Hippocampal formation (tissue), 2 donors: Measurements from ENCODE around the gene FAHD1.
"Not testable (repeated sequence)": the region's sequence is repeated elsewhere in the genome, so short reads cannot be mapped to it uniquely, and the experiment has no call there.

Experiments used
- DNase-seq, 2 donors: peaks; one replicate each; lab custom pipeline; 2025; lab: John Stamatoyannopoulos, UW

Gene FAHD1

DNA sequence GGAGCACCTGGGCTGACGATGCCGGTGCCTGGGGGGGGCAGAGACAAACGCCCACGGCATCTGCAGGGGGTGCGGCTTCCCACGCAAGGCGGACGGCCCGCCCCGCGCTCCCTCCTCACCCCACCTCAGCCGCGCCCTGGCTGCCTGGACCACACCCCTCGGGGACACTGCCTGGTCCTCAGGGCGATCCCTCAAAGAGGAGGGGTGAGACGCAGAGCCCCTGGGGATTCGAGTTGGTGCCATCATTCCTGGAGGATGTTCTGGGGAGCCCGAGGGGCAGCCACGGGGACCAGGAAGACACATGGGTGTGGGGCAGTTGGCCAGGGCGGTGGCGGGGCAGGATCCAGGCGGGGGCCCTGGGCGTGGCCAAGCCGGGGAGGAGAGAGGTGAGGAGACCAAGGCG, 37.4 kb upstream of the FAHD1 start:
- DNase-seq: no peak

DNA sequence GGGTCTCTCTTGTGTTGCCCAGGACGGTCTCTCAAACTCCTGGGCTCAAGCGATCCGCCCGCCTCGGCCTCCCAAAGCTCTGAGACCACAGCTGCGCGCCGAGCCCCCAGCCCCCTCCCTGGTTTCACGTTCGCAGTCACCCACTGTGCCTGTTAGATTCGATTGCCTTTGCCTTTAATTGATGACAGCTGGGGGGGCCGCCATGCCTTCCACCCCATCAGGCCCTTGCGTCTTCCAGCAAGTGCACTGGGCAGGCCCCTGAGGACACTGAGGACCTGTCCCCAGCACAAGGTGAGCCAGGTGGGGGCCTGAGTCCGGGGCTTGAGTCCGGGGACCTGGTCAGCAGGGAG, 36.8 kb upstream of the FAHD1 start:
- no peak for DNase-seq

DNA sequence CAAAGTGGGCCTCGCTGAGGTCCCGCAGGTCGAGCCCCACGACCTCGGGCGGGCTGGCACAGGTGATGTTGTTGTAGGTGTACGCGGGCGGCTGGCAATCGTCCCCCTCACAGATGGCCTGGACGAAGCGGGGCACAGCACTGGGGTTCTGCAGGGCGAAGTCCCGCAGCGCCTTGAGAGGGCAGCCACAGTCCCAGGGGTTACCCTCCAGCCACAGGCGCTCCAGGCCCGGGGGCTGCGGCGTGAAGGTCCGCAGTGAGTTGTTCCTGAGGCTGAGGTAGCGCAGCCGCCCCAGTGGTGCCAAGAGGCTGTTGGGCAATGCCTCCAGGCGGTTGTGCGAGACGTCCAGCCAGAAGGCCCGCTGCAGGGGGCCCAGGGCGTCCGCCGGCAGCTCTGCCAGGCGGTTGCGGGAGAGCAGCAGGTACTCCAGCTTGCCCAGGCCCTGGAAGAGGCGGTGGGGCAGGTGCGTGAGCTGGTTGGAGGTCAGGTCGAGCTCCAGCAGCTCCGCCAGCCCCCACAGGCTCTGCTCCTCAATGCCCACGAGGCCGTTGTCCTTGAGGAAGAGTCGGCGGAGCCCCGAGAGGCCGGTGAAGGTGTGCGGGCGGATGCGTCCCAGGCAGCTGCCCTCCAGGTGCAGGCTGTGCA, 36.3 kb upstream of the FAHD1 start:
- DNase-seq: no peak

DNA sequence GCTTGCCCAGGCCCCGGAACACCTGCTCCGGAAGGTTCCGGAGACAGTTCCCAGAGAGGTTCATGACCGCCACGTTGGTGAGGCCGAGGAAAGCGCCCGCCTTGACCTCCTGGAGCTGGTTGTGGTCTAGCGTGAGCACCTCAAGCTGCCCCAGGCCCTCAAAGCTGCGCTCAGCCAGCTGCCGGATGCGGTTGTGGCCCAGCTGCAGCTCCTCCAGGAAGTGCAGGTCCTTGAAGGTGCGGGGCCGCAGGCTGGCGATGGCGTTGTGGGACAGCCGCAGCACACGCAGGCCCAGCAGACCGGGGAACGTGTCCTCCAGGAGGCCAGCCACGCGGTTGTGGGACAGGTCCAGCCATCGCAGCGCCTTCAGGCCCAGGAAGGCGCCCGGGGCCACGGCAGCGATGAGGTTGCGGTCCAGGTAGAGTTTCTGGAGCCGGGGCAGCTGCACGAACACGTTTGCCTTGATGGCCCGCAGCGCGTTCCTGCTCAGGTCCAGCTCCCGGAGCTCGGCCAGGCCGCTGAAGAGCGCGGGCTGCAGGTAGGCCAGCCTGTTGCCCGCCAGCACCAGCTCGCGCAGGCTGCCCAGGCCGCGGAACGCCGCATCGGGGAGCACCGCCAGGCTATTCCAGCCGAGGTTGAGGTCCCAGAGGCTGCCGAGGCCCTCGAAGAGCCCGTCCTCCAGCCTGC, 35.6 kb upstream of the FAHD1 start:
- DNase-seq: no peak

DNA sequence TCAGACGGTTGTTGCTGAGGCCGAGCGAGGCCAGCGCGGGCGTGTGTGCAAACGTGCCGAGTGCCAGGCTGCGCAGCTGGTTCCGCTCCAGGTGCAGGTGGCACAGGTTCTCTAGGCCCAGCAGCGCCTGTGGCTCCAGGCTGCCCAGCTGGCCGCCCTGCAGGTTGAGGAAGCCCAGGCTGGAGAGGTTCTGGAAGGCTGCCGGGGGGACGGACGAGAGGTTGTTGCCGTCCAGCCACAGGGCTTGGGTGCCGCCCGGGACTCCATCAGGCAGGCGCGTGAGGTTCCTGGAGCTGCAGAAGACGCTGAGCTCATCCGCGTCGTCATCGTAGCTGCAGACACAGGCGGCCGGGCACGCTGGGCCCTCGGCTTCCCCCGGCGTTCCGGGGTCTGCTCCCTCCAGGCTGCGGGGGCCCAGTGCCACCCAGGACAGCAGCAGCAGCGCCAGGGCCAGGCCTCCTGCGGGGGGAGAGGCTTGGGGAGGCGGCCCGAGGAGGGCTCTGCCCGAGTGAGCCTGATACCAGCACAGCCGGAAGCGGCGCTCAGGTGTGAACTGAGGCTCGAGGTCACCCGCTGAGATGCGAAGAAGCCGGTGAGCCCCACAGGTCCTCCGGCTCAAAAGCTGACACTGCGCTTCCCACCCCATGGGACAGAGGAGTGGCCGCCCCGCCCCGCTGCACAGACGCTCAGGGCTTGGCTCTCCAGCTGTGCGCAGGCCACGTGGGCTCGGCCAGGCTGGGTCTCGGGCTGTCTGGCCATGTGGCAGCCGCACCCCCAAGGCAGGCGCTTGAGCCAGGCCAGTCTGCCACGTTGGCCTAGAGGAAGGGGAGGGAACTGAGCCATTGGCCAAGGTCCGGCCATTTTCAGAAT, 34.8 kb upstream of the FAHD1 start:
- no peak for DNase-seq

DNA sequence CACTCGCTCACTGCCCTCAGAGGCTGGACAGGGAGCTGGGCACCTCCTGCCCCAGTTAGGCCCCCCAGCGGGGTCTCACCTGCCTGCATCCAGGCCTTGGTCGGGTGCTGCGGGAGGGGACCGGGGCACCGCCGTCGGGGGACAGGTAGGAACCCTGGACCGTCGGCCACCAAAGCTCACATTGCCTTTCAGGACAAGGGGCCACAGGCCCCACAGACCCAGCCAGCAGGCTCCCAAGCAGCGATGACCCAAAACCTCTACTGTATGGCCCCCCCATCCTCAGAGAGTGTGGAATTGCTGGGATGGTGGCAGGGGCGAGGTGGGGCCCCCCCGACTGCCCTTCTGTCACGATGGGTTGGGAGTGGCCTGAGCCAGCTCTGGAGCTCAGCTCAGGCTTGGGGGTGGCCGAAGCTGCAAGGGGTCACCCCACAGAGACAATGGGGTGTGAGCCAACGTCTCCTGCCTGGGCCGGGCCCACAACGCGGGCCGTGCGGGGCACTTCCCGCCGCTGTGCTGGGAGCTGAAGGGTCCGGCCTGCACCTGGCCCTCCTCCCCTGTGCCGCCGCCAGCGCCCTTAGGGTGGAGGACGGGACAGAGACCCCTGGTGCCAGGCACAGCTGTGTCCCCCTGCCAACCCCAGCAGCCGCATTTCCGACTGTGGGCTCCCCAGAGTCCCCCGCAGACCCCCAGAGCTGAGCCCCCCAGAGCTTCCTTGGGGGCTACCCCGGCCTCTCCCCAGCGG, 34.0 kb upstream of the FAHD1 start:
- no peak for DNase-seq

DNA sequence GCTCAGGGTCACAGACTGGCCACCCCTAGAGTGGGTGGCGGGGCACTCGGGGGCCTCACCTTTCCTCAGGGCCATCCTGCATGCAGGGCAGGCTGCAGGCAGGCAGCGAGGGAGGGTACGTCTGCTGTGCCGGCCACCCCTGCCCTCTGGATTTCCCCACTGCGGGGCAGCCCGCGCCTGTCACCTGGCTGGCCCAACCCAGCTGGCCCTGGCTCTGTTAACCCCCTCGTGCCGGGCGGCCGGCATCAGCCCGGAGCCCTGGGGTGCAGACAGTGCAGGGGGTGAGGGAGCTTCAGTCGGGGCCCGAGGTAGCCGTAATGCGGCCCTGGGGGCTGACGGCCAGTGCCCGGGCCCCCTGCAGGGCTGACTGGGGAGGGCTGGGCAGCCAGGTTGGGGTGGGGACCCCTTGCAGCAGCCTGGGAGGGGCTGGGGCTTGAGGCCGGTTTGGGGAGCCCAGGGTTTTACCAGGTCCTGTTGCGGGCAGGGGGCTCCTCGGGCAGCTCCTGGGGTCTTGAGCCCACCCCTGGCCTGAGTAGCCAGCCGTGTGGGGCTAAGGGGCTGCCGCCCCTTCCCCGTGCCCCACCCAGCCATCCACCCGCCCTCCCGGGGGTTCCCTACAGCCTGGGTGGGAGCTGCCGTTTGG, 33.3 kb upstream of the FAHD1 start, which contains the start of gene IGFALS:
Gene IGFALS (minus strand): TSS at position 128 of the 643 bp plus-strand sequence. CDS start 53 bp downstream, at position 75.
- DNase-seq: no peak

DNA sequence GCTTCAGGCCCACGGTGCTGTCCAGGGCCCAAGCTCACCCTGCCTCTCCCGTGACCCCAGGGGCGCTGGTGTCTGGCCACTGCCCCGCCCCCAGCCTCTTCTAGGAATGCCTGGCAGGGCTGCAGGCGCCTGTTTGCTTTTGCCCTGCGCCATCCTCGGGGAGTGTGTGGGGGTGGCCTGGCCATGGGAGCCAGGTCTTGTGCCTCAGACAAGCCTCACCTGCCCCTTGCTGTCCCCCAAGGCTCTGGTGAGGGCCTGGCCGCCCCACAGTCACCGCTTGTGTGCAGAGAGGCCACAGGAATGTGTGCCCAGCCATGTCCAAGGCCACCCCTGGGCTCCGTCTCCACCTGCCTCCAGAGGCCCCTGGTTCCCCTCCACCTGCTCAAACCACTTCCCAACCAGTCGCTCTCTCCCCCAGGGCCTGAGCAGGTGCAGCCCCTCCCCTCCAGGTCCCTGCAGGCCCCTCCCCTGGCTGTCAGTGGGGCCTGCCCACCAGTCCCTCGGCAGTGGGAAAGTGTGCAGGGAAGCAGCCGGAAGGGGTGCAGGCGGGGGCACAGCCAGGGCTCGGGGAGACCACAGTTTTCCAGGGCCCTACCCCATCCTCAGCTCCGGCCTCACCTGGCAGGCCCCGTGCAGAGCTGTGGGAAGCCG, 32.7 kb upstream of the FAHD1 start:
- no peak for DNase-seq

DNA sequence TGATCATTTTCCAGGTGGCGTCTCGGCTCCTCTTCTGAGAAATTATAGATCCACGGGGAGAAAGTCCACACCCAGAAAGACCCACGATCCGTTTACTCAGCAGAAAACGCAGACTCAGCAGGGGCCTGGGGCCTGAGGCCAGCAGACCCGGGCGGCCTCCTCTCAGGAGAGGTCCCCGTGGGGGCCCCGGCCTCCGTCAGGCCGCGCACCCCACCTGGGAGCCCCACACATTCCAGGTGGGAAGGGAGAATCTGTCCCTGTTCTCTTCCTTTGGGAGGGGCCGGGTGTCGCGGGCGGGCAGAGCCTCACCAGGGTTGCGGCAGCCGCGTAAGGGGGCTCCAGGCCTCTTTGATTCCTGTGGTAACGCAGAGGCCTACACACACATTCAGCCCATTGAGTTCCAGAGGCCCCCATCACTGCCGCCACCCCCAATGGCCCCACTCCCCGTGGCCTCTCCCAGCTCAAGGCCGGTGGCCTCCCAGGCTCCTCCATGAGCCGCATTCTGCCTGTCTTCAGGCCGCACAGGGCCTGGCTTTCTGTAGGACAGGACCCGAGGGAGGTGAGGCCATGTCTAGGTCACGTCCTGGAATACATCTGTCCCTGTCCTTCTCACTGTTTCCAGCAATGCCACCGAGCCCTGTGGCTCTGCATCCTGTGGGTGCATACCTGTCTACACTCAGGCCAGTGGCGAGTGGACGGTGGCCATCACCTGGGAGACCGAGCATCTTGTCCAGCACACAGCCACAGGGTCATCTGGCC, 31.9 kb upstream of the FAHD1 start:
- no peak for DNase-seq

DNA sequence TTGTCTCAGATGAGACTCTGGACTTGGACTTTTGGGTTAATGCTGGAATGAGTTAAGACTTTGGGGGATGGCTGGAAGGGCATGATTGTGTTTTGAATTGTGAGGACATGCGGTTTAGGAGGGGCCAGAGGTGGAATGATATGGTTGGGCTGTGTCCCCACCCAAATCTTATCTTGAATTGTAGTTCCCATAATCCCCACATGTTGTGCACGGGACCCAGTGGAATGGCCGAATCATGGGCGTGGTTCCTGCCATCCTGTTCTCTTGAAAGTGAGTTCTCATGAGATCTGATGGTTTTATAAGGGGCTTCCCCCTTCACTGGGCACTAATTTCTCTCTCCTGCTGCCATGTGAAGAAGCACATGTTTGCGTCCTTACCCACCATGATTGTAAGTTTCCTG, 27.7 kb upstream of the FAHD1 start:
- DNase-seq: not testable (repeated sequence)

DNA sequence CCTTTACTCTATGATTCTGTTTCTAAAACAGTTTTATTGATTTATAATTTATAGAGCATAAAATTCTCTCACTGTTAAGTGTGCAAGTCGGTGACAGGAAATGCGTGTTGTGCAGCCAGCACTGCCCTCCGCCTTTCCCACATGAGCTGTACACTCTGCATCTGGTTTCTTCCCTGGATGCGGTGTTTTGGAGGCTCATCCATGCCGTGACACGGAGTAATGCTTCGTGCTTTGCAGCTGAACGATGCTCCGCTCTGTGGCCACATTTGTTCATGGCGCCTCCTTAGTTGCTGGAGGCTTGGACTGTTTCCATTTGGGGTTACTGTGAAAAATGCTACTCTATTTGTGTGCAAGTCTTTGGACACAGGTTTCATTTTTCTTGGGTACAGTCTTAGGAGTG, 26.3 kb upstream of the FAHD1 start:
- no peak for DNase-seq

DNA sequence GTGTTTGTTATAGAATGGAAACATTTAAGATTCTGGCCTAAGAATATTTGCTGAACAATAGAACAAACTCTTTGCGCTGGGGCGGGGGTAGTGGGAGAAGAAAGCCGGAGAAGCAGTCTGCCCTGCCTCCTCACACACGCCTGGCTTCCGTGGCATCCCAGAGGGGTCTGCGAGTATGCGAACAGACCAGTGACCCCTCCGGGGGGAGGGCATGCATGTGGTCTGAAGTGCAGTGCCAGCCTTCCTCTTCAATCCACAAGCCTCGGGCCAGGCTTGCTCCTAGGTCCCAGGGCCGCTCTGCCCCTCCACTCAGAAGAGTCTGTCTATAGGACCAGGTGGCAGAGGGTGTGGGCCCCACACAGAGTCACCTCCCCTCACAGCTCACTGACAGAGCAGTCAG, 19.4 kb upstream of the FAHD1 start:
- DNase-seq: no peak

DNA sequence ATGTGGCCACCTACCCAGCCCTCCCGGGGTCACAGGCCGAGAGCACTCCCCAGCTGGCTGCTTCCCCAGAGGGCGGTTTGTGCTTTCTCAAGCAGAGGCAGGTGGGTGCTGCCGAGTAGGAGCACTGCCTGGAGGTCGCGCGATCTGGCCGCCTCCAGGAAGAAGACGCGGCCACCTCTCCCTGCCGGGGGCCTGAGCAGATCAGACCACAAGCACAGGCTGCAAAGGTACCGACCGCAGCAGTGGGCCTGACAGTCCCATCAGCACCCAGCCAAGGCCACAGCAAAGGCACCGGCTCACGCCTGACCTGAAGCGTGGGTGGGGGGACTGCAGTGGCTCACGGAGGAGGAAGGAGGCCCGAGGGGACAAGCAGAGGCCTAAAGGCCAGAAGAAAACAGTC, 18.3 kb upstream of the FAHD1 start:
- DNase-seq: no peak

DNA sequence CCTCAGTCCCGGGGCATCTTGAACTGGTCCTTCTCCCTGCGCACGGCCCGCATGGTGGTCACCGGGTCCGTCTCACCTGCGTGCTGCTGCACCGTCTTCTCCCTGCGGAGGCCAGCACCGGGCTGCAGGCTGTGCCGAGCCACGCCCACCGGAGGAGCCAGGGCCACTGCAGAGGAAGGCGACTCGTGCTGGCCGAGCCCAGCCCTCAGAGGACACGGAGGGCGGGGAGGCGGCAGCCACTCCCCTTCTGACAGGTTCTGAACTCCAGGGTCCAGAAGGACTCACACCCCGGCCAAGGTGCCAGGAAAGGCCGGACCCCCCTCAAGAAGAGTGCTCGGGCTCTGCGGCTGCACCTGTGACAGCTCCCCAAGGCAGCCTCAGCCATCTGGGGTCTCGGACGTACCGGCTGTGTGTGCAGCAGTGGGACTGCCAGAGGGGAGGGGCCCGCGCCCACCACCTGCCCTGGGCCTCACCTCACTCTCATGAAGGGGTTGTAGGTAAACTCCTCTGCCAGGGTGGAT, 17.7 kb upstream of the FAHD1 start:
- DNase-seq: no peak

DNA sequence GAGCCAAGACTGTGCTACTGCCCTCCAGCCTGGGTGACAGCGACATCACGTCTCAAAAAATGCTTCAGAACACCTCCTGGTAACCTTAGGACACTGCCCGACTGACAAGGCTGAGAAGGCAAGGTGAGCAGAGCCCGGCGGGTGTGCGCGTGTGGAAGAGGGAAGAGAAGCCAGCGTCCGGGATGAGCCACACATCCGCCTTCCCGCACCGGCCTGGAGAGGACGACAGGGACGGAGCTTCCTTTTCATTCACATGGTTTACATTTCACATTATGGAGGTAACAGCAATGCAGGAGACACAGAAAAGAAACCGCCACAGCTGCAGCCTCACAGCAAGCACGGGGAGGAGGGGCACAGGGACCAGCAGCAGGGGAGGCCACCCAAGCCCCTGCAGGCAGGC, 16.9 kb upstream of the FAHD1 start:
- no peak for DNase-seq

DNA sequence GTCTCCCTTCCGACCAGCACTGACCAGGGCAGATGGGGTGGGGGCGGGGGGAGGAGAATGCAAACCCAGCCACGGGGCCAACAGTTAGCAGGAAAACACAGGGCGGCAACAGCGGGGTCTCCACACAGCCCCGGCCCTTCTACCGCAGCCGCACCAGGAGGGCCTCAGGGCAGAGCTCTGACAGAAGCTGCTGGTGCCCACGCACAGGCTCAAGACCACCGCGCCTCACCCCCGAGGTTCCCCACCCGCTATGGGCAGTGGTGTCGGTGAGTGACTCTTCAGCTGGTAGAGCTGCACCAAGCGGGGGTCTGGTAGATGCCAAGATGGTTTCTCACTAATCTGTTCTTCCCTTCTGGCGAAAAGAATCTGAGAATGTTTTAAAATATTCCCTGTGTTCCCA, 16.5 kb upstream of the FAHD1 start:
- no peak for DNase-seq

DNA sequence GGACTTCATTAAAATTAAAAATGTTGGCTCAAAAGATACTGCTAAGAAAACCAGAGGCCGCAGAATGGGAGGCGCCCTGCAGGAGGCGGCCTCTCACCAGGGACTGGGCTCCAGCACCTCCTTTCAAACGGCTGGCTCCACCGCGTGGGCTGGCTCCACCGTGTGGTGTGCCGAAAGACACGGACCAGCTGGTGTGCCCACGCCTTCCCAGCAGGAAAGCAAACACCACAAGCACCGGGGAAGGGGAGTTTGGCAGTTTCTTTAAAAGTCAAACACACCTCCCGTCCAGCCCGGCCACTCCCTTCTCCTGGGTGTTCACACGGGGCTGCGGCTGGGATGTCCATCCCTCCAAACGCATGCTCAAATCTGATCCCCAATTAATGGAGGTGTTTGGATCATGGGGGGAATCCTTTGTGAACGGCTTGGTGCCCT, 14.3 kb upstream of the FAHD1 start:
- peak; percentile 14 to 38 for DNase-seq

DNA sequence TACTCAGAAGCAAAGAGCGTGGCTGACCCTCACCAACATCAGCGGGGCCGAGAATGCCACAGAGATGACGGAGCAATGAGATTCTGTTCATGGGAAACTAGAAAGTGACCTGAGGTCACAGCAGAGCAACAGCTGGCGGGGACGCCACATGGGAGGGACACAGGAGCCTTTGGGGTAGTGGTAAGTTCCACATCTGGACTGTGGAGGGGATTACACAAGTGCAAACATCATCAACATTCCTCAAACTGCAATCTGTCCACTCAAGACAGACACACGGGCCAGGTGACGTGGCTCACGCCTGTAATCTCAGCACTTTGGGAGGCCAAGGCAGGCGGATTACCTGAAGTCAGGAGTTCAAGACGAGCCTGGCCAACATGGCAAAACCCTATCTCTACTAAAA, 11.5 kb upstream of the FAHD1 start:
- no peak for DNase-seq

DNA sequence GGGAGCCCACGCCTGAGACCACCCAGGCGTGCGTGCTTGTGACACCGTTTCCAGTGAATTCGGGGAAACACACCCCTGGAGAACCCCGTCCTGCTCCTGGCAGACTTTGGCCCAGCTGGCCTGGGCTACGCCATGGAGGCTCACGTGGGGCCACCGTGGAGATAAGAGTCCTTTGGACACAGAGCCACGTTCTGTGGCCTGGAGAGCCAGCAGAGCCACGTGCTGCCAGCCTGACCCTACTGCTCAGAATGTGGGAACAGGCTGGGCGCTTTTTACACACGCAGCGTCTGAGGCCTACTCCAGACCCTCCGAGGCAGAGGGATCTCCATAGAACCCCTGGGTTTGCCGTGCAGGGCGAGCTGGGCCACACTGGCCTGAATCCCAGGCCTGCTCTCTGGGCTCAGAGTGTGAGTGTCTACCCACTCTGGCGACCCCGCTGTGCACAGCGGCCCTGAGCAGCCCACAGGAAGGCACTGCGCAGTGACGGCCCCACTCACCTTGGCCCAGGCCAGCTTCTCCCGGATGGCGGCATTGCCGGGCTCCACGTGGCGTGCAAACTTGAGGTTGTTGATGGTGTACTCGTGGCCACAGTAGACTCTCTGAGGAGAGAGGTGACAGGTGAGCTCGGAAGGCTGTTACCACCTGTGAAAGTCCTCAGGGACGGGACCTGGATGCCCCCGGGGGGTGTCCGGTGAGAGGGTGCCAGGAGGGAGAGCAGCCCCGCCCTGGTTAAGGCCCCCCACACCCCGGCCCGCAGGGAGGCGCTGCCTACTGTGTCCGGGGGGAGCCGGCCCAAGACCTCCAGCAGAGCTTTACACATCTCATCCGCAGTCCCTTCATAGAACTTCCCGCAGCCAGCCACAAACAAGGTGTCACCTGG, 10.4 kb upstream of the FAHD1 start:
- no peak for DNase-seq
